GM18858 (cell line): ENCODE measurements around the gene RNGTT.

ENCODE experiments used
- ATAC-seq: cut with Tn5 transposase; IDR thresholded peaks from one replicate; pipeline ENCODE4 v1.9.1; 2021; ENCODE audit not compliant: unreplicated experiment

The RNGTT gene

GRCh38 chr6:88616380-88616779 lies 347.0 kb downstream of the RNGTT start:
- peak; percentile 46 for ATAC-seq

DNA sequence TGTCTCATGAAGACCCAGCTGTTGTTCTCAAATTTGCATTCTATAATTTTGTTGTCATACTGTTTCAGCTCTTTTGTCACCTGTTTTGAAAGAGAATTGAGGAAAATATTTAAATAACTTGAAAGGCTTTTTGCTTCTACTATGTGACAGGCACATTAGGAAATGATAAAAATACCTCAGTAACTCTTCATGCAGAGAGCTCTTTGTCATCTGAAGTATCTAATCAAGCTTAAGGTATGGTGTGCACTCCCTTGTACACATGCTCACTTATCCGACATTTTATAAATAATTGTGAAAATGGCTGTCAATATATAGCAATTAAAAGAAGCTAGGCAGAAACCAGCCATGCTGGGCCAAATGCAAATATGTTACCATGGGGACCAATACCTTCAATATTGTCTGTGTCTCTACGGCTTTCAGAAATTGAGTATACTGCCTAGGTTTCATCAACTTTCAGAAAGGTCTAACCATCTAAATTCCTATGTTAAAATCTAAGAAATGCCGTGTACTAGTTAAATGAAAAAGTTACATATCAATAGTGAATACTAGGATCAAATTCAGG lies 349.0 kb downstream of the RNGTT start:
- ATAC-seq, result no peak

DNA sequence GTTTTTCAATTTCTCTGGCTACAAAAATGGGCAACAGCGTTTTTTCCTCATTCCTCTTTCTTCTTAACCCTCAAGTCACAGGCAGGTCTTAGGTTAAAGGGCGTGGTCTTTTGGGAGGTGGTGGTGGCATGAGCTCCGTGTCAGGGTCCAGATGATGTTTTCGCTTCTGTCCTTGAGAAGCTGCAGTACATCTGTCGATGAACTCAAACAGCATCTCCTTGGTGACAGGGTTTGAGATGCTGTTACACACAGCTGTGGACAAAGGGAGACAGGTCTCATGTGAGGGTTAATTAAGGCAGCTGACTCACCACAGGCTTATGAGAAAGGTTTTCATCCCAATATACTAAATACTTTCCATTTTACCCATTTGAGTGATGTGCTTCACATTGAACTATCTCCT lies 350.8 kb downstream of the RNGTT start:
- ATAC-seq, result no peak

DNA sequence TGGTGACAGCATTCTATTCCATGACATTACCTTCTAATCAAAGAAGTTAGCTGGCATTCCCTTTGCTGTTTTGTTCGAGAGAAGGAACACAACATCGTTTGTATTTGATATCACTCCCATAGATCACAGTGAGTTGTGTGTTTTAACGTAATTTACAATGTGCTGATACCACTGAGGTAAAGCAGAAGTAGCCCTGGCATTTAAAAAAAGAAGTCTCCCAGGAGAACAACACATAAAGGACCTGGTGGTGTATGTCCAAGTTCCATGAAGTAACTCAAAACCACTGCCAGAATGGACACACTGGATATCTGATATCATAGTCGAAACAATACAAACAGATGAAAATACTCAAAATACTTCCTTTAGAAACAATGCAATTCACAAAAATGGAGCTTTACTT lies 351.7 kb downstream of the RNGTT start:
- no peak for ATAC-seq

DNA sequence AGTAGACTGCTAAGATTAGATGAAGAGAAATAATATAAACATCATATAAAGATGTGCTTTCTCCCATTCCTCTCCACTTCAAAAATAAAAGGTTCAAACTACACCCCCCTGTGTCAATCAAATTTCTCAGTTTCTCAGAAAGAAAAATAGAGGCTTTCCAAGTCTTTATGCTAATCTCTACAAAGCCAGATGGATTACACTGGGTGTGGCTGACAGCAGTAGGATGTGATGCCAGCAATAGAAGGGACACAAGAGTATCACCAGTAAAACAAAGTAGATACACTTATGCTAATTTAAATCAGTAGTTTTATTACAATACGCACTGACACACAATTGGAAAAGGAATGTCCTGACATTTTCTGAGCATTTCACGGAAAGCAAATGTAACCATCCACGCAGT lies 353.4 kb downstream of the RNGTT start:
- ATAC-seq, result no peak

- ATAC-seq, result no peak
Observed at GRCh38 chr6:88605271-88605670, 358.1 kb downstream of the RNGTT start.

DNA sequence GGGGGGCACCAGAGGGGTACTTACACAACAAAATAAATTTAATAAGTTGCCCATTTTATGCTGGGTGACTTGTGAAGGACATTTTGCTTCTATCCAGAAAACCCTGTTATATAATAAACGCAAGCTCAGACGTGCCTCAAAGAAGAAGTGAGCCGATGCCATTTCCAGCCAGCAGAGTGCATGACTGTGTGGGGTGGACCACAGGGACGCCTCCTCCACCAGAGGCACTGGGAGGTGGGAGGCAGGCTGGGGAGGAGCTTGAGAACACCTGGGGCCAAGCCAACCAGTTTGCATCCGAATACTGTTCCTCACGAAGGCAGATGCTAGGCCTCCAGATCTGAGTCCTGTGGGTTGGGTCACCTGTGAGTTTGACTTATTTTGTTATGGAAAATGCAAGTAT lies 363.8 kb downstream of the RNGTT start:
- no peak for ATAC-seq

GRCh38 chr6:88596801-88597200 lies 366.6 kb downstream of the RNGTT start:
- no peak for ATAC-seq

- no peak for ATAC-seq
Observed at GRCh38 chr6:88588938-88589337, 374.5 kb downstream of the RNGTT start.

- no peak for ATAC-seq
Observed at GRCh38 chr6:88587150-88587520, 376.3 kb downstream of the RNGTT start.

DNA sequence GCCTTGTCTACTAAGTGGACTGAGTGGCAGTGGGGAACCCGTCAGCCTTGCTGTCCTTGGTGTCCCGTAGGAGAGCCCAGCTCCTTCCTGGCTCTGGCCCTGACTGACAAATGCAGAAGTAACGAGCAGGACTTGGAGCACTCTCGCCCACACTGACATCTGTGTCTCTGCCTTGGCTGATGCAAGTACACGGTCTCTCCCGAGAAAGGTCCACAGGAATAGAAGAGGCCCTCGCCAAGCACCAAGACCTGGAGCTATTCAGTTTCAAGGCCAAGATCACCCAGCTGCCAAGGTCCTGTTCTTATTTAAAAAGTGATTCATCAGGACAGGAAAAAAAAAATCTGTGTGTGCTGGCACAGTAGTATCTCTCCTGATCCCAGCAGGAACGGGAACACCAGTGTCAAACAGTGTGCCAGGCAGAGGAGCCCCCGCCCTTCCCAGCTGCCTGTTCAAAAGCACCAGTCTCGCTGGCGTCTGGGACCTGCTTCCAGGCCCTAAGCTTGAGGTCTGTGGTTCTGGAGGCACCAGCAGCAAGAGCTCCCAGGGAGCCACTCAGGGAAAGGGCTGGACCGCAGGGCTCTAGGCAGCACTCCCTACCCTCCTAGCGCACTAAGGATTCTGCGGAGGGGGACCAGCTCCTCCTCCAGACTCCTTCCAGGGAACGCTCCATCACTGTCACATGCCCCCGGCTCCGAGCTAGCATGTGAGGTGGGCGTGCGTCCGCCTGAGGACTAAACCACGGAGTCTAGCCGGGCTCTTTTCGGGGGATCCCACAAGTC lies 376.9 kb downstream of the RNGTT start:
- no peak for ATAC-seq

DNA sequence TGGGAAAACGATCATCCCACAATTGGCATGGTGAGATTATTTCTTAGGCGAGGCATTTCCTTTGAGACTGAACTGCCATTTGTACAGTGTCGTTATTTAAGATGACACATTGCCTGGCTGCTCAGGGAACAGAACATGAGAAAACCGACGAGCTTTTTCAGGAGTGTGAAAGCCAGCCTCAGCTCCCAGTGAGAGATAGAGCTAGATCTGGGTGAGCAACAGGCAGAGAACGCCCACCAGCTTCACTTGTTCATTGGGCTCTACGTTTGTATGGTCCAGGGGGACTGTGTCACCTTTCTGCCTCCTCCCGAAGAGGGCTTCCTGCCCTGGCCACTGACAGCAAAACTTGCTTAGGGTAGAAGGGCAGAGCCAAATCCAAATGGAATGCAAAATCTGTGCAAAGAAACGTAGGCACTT lies 378.1 kb downstream of the RNGTT start:
- no peak for ATAC-seq

DNA sequence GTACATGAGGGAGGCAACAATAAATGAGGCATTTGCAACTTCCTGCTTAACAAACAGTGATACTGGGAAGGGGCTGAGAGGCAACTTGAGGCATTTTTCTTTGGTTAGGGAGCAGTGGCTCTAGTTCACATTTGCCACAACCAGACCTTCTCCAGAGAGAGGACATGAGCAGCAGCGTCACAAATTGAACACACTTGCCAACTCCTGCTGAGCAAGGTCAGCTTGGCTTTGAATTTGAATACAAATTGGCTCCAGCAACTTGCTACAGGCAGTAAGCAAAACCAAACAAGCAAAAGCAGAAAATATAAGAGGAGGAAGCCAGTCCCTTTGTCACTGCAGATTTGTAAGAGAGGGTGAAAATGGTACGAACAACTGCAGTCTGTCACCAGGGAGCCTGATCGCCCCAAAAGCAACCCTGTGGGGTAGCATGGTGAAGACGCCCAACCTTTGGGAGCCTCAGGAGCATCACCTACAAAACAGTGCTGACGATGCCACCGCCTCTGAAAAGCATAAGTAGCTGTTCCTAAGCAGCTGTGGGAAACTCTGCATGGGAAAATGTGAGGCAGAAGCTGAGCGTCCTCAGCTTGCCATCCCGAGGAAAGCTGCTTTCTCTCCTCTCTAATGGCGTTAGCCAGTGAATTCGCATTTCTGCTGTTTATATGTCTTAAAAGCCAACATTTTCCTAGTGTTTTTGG lies 378.7 kb downstream of the RNGTT start:
- no peak for ATAC-seq

- ATAC-seq, result no peak
Observed at GRCh38 chr6:88577461-88577860, 386.0 kb downstream of the RNGTT start.

DNA sequence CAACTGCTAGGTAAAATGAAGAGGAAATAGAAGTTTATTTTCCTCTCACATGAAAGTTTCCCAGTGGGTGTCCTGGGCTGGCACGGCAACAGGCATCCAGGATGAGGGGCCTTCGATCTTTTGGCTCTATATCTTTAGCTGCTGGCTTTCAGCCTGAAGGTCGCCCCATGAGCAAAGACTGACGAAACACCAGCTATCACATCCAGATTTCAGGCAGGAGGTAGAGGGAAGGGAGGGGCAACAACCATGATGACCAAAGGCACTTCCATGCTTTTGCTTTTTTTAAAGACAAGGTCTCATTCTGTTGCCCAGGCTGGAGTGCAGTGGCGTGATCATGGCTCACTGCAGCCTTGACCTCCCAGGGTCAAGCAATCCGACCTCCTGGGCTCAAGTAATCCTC lies 387.9 kb downstream of the RNGTT start:
- ATAC-seq, result no peak

GRCh38 chr6:88574651-88575050 lies 388.8 kb downstream of the RNGTT start:
- no peak for ATAC-seq

DNA sequence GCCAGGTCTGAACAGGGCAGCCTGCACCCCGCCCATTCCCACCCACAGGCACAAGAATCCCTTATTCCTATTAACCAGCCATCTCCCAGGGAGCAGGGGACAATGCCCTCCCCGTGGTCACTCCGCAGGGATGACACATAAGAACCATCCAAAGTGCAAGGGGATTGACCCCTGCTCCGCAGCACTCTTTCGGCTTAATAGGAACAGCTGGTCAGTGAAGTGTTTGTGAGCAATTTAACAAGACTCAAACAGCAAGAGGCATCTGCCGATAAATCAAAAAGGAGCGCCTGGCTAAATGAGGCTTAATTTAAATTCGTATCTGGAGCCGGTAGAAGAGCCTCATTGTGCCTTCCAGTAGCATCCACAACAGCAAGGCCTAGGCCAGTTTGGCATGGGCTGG lies 389.4 kb downstream of the RNGTT start:
- ATAC-seq, result no peak

- ATAC-seq, result no peak
Observed at GRCh38 chr6:88573561-88573960, 389.9 kb downstream of the RNGTT start.

DNA sequence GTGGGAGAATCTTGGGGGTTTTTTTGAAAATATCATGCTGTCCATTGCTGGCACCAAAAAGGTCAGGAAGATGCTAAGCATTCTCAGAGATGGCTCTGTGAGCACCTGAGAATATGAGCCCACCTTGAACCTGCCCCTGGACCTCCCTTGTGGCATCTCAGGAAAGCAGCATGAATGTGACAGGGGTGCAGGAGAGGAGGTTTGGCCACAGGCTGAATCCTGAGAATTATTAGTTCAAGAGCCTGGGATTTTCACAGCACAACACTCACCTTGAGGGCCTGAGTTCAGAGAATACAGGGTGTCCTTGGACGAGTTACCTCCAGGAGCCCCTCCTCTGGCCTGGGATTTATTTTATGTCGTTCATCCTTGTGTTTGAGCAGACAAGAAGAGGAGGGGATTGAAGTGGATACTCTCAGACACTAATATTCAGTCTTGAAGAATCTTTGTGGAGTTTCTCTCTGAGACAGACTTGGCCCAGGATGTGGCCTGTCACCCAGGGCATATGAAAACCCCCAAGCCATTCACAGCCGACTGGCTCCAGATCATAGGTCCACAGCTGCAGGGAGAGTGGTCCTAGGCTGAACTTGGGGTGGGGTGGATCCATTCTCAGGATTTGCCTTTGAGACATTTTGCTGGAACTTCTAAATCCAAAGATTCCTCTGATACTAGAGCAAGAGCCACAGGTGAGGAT lies 390.8 kb downstream of the RNGTT start:
- ATAC-seq, result no peak

- no peak for ATAC-seq
Observed at GRCh38 chr6:88569959-88570358, 393.5 kb downstream of the RNGTT start.

DNA sequence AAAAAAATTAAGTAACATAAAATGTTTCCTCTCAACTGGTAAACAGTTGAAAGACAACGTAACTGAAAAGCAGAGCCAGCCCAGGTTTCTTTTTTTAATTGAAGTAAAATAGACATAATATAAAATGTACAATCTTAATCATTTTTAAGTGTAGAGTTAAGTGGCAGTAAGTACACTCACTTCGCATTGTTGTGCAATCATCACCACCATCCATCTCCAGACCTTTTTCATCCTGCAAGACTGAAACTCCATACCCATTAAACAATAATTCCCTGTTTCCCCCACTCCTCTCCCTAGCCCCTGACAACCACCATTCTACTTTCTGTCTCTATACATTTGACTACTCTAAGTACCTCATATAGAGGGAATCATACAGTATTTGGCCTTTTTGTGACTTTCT lies 395.7 kb downstream of the RNGTT start:
- ATAC-seq, result no peak
